ENCODE results near the gene PFKFB3.

The PFKFB3 gene

GRCh38 chr10:6207658-6208057 lies 4.9 kb downstream of the PFKFB3 start:
- no peak for DNase-seq (ENCODE audit: low read depth)
- H3K4me3 ChIP-seq (ENCODE audit: control insufficient read depth, low read depth, low read length): no peak overlapping the region
- TF ChIP-seq, protein P1, sequence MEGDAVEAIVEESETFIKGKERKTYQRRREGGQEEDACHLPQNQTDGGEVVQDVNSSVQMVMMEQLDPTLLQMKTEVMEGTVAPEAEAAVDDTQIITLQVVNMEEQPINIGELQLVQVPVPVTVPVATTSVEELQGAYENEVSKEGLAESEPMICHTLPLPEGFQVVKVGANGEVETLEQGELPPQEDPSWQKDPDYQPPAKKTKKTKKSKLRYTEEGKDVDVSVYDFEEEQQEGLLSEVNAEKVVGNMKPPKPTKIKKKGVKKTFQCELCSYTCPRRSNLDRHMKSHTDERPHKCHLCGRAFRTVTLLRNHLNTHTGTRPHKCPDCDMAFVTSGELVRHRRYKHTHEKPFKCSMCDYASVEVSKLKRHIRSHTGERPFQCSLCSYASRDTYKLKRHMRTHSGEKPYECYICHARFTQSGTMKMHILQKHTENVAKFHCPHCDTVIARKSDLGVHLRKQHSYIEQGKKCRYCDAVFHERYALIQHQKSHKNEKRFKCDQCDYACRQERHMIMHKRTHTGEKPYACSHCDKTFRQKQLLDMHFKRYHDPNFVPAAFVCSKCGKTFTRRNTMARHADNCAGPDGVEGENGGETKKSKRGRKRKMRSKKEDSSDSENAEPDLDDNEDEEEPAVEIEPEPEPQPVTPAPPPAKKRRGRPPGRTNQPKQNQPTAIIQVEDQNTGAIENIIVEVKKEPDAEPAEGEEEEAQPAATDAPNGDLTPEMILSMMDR (IDR thresholded peaks at IDR 0.05; ENCODE audit: control insufficient read depth, insufficient read depth, low read depth, low read length, missing control alignments): no peak

DNA sequence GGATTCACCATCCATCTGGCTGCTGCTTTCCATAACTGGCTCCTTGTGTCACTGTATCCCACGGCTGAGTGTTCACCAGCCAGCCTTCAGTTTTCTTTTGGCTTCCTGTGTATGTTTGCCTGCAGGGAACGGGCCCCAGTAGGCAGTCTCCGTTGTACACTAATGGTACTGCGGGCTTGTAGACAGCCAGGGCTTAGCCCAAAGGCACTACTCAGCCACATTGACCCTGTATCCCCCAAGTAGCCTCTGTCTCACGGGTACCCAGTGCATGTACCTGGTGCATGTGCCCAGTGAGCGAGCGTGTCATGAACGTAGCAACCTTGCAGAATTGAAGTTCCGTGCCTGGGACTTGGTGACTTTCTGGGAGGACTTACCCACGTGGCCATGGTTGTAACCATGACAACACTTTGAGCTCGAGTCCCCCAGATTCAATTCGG lies 6.1 kb downstream of the PFKFB3 start:
- no peak for DNase-seq (ENCODE audit: low read depth)
- no peak overlapping the region for H3K4me3 ChIP-seq (ENCODE audit: control insufficient read depth, low read depth, low read length)
- TF ChIP-seq, protein P1 (IDR thresholded peaks at IDR 0.05; ENCODE audit: control insufficient read depth, insufficient read depth, low read depth, low read length, missing control alignments): no peak

- TF ChIP-seq, protein P1 (IDR thresholded peaks at IDR 0.05; ENCODE audit: control insufficient read depth, insufficient read depth, low read depth, low read length, missing control alignments): no peak
- no peak overlapping the region for H3K4me3 ChIP-seq (ENCODE audit: control insufficient read depth, low read depth, low read length)
- no peak for DNase-seq (ENCODE audit: low read depth)
These were observed 8.6 kb downstream of the PFKFB3 start for GRCh38 chr10:6211341-6211670.

DNA sequence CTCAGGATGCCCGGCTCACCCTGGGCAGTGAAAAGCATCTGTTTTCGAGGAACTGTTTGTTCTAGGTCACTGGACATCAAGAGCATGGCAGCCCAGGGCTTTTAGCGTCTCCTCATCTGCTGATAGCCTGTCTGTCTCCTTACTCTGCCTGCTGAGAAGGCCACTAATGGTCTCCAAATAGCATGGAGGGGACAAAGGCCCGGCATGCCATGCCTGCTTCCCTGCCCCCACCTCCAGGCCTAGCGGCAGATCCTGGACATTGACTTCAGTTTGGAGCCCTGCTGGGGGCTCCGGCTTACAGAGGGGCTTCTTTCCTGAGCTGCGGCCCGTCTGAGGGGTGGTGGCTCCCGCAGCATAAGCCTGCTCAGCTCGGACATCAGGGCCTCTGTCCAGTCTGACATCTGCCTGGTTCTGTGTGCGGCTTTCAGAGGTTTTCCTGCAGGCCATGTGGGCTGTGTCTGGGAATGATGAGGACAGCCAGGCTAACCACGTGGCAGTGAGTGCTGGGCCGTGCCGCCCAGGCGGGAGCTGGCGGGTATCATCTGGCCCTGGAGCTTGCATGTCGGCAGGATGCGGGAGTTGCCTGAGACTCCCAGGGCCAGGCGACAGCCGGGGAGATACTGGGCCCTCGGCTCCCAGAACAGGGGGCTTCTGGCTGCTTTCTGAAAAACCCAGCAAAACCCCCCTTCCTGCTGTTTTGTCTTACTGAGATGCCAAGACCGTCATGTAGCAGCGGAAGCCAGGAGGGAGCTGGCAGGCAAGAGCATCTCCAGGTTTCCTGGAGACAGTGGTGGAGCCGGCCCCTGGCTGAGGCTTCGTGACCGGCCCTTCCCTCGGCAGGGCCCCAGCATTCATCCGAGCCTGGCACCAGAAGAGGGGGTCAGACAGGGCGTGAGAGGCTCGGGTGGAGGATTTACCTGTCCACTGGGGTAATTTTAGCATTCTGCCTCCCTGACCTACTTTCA lies 9.2 kb downstream of the PFKFB3 start:
- H3K4me3 ChIP-seq (ENCODE audit: control insufficient read depth, low read depth, low read length): no peak overlapping the region
- DNase-seq (ENCODE audit: low read depth): no peak
- TF ChIP-seq, protein P1 (IDR thresholded peaks at IDR 0.05; ENCODE audit: control insufficient read depth, insufficient read depth, low read depth, low read length, missing control alignments): no peak

GRCh38 chr10:6212806-6213205 lies 10.1 kb downstream of the PFKFB3 start:
- no peak for DNase-seq (ENCODE audit: low read depth)
- TF ChIP-seq, protein P1 (IDR thresholded peaks at IDR 0.05; ENCODE audit: control insufficient read depth, insufficient read depth, low read depth, low read length, missing control alignments): no peak
- no peak overlapping the region for H3K4me3 ChIP-seq (ENCODE audit: control insufficient read depth, low read depth, low read length)

DNA sequence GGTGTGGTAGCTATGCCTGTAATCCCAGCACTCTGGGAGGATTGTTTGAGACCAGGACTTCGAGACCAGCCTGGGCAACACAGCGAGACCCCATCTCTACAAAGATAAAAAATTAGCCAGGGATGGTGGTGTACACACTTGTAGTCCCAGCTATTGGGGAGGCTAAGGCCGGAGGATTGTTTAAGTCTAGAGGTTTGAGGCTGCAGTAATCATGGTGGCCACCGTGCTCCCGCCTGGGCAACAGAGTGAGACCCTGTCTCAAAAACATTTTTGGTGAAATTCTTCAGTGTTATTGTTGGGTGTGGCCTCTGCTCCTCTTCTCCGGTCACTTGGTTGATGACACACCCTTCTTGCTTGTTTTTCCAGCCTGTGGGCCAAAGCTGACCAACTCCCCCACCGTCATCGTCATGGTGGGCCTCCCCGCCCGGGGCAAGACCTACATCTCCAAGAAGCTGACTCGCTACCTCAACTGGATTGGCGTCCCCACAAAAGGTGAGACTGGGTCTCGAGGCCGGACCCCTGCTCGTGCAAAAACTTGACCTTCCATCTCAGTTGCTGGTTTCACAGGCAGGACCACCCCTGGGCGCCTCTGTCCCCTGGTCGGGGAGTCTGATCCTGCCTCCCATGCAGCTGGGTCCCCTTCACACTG lies 10.6 kb downstream of the PFKFB3 start:
- no peak overlapping the region for H3K4me3 ChIP-seq (ENCODE audit: control insufficient read depth, low read depth, low read length)
- TF ChIP-seq, protein P1 (IDR thresholded peaks at IDR 0.05; ENCODE audit: control insufficient read depth, insufficient read depth, low read depth, low read length, missing control alignments): no peak
- DNase-seq (ENCODE audit: low read depth): no peak

Data from AG09309 (cell line).